HepG2 (cell line): ENCODE data around the gene TMEM129. TPM values are rescaled to one million over a fixed set of nuclear protein-coding genes. Genes with fewer than 3 reads are reported as not detected.

Source experiments
- BHLHE40 ChIP-seq: IDR thresholded peaks from 2 replicates; pipeline ENCODE4 v1.6.1; 2011; ENCODE audit warnings: low read length, improper control_type of control experiment
- CREM ChIP-seq, 2 experiments: sonication (generic) in 1 of 2; formaldehyde crosslinking in 1 of 2; IDR thresholded peaks; 2 replicates each; pipeline versions ENCODE4 v1.4.0 to v1.6.1; 2016 to 2020; ENCODE audit warnings: antibody characterized with exemption in 1 of 2, mild to moderate bottlenecking in 1 of 2, missing genetic modification reagents in 1 of 2
- ELF4 ChIP-seq: sonication (generic); formaldehyde crosslinking; IDR thresholded peaks from 2 replicates; pipeline ENCODE4 v1.5.0; 2020; ENCODE audit warnings: missing genetic modification reagents, mild to moderate bottlenecking, moderate library complexity, borderline replicate concordance
- GATAD2A ChIP-seq: IDR thresholded peaks from 2 replicates; pipeline ENCODE4 v1.6.1; 2016
- HDAC1 ChIP-seq: sonication (generic); formaldehyde crosslinking; IDR thresholded peaks from 2 replicates; pipeline ENCODE4 v1.5.1; 2020; ENCODE audit warnings: mild to moderate bottlenecking, missing genetic modification reagents
- HDAC2 ChIP-seq: sonication (generic); formaldehyde crosslinking; IDR thresholded peaks from 2 replicates; pipeline ENCODE4 v1.4.0; 2020; ENCODE audit warnings: missing genetic modification reagents
- KMT2A ChIP-seq: sonication (generic); formaldehyde crosslinking; IDR thresholded peaks from 2 replicates; pipeline ENCODE4 v1.4.0; 2020; ENCODE audit warnings: missing genetic modification reagents
- MAFK ChIP-seq, 2 experiments: IDR thresholded peaks in 1 of 2; conservative IDR thresholded peaks in 1 of 2; 2 replicates each; pipeline ENCODE4 v1.6.1; 2011; ENCODE audit warnings: improper control_type of control experiment in 2 of 2, low read length in 2 of 2
- MYC ChIP-seq: sonication (generic); formaldehyde crosslinking; IDR thresholded peaks from 2 replicates; pipeline ENCODE4 v1.9.0; 2021; ENCODE audit warnings: missing genetic modification reagents, borderline replicate concordance
- NCOA2 ChIP-seq: sonication (generic); formaldehyde crosslinking; IDR thresholded peaks from 2 replicates; pipeline ENCODE4 v1.8.0; 2022; ENCODE audit warnings: inconsistent platforms
- NCOR1 ChIP-seq: fragments of 200-600 bp; sonication (generic); IDR thresholded peaks from 2 replicates; pipeline ENCODE4 v1.7.0; 2017; ENCODE audit warnings: antibody characterized with exemption, low read length, borderline replicate concordance
- NR2F1 ChIP-seq, 2 experiments: fragments of 450-650 bp in 1 of 2; formaldehyde crosslinking in 1 of 2; IDR thresholded peaks; 2 replicates each; pipeline versions ENCODE4 v1.5.0 to v1.6.1; 2016 to 2020; ENCODE audit warnings: mild to moderate bottlenecking in 1 of 2, missing compliant biosample characterization in 1 of 2, missing genetic modification reagents in 1 of 2, moderate library complexity in 1 of 2
- PHF8 ChIP-seq: sonication (generic); formaldehyde crosslinking; IDR thresholded peaks from 2 replicates; pipeline ENCODE4 v1.5.0; 2020; ENCODE audit warnings: missing genetic modification reagents
- RARA ChIP-seq: IDR thresholded peaks from 2 replicates; pipeline ENCODE4 v1.6.1; 2016; ENCODE audit warnings: missing genetic modification reagents, missing compliant biosample characterization
- SAP130 ChIP-seq: IDR thresholded peaks from 2 replicates; pipeline ENCODE4 v1.6.1; 2016; ENCODE audit warnings: low read depth
- SMAD1 ChIP-seq: sonication (generic); formaldehyde crosslinking; IDR thresholded peaks from 2 replicates; pipeline ENCODE4 v1.4.0; 2020; ENCODE audit warnings: missing genetic modification reagents, low read depth, mild to moderate bottlenecking, borderline replicate concordance
- U2AF1 ChIP-seq: fragments of 200-400 bp; formaldehyde crosslinking; optimal IDR thresholded peaks from 2 replicates; pipeline ENCODE3; 2017; ENCODE audit warnings: mild to moderate bottlenecking, low read depth, low read length
- ZBTB7B ChIP-seq: sonication (generic); formaldehyde crosslinking; IDR thresholded peaks from 2 replicates; pipeline ENCODE4 v1.4.0; 2020; ENCODE audit warnings: missing genetic modification reagents
- ZKSCAN8 ChIP-seq: IDR thresholded peaks from 2 replicates; pipeline ENCODE4 v1.6.1; 2016; ENCODE audit warnings: borderline replicate concordance, missing genetic modification reagents, missing compliant biosample characterization
- polyA plus RNA-seq, 8 experiments: library from polyadenylated mRNA; depleted of rRNA in 3 of 8; stranded (reverse) in 7 of 8; unstranded in 1 of 8; fragments of >200 nt; fragmentation: Illumina TruSeq in 4 of 8; extraction: Trizol in 4 of 8; gene quantifications; 2 replicates each; pipeline versions ENCODE4 v1.2.1 to v1.2.3, GENCODE V29; 2011 to 2016; ENCODE audit warnings: low read depth in 4 of 8, missing spikeins in 1 of 8, mixed read lengths in 1 of 8; ENCODE audit not compliant: insufficient read depth in 1 of 8
- total RNA-seq, 5 experiments: library from RNA; depleted of rRNA; stranded (reverse); fragments of >200 nt; fragmentation: Illumina TruSeq; extraction: Trizol; gene quantifications; 2 replicates each; pipeline ENCODE4 v1.2.3, GENCODE V29; 2016; ENCODE audit warnings: low read depth in 1 of 5
- TF ChIP-seq, protein P1 (sequence below): sonication (generic); formaldehyde crosslinking; IDR thresholded peaks from 2 replicates; pipeline ENCODE4 v1.5.0; 2020; ENCODE audit warnings: mild to moderate bottlenecking, missing genetic modification reagents, borderline replicate concordance
- TF ChIP-seq, protein P2 (sequence below): IDR thresholded peaks from 2 replicates; pipeline ENCODE4 v1.6.1; 2016; ENCODE audit warnings: mild to moderate bottlenecking, missing biosample characterization, missing genetic modification reagents
- TF ChIP-seq, protein P3 (sequence below): sonication (generic); formaldehyde crosslinking; IDR thresholded peaks from 2 replicates; pipeline ENCODE4 v1.4.0; 2020; ENCODE audit warnings: mild to moderate bottlenecking, missing genetic modification reagents, borderline replicate concordance

TMEM129 gene
- total and polyA plus RNA-seq, 2 of the 13 experiments (the other 11 are each of a cell fraction or from before 2014, with no cell fraction given), result 19.0 to 25.8 TPM

DNA sequence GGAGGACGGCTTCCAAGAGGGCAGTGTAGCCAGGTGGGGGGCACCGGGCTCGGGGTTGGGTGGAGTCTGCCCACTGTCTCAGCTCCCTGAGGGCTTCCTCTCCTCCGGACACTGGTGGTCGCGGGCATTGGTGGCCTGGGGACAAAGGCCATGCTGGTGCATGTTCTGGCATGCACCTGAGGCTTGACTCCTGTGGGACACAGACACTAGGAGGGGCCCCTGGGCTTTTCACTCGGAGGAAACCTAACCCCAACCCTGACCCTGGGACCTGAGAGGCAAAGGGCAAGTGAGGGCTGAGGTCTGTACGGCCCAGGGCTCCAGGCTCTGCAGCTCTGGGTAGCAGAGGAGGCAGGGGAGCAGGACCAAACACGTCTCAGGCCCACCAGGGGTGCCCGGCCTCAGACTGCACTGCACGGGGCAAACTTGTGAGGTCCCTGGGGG, 49.7 kb upstream of the TMEM129 start (continued):
- TF ChIP-seq MYC (CRISPR knock-in tag) (peak; percentile 53; the same call in 1 of the 2 replicates), BHLHE40 (no peak), SAP130 (CRISPR knock-in tag) (0 out of 2 replicates have a peak, but pooled peaks have one; percentile 20), NCOR1 (peak; percentile 65; the same call in 1 of the 2 replicates), ZKSCAN8 (CRISPR knock-in tag) (no peak), U2AF1 (no peak), GATAD2A (peak; percentile 49; the same call in 1 of the 2 replicates), KMT2A (CRISPR knock-in tag) (0 out of 2 replicates have a peak, but pooled peaks have one; percentile 22), HDAC1 (CRISPR knock-in tag) (peak; percentile 51; the same call in 1 of the 2 replicates), NR2F1 (CRISPR knock-in tag; IDR thresholded peaks at IDR 0.05) (peak; percentile 64 to 88; a peak in 3 of 4 replicates), ZBTB7B (CRISPR knock-in tag) (peak; percentile 80), SMAD1 (CRISPR knock-in tag) (no peak), PHF8 (CRISPR knock-in tag) (0 out of 2 replicates have a peak, but pooled peaks have one; percentile 20), RARA (CRISPR knock-in tag) (peak; percentile 70), ELF4 (CRISPR knock-in tag) (no peak), MAFK (conservative IDR thresholded peaks at IDR 0.05 in 1 of 2, IDR thresholded peaks at IDR 0.05 in 1 of 2; ENCODE audit: low read length in 2 of 2) (no peak), HDAC2 (CRISPR knock-in tag) (peak; percentile 80), NCOA2 (0 out of 2 replicates have a peak, but pooled peaks have one; percentile 20), CREM (IDR thresholded peaks at IDR 0.05) (peak; percentile 20; the same call in 1 of the 2 replicates), CREM (CRISPR knock-in tag; IDR thresholded peaks at IDR 0.05) (no peak)
- TF ChIP-seq, protein P1, sequence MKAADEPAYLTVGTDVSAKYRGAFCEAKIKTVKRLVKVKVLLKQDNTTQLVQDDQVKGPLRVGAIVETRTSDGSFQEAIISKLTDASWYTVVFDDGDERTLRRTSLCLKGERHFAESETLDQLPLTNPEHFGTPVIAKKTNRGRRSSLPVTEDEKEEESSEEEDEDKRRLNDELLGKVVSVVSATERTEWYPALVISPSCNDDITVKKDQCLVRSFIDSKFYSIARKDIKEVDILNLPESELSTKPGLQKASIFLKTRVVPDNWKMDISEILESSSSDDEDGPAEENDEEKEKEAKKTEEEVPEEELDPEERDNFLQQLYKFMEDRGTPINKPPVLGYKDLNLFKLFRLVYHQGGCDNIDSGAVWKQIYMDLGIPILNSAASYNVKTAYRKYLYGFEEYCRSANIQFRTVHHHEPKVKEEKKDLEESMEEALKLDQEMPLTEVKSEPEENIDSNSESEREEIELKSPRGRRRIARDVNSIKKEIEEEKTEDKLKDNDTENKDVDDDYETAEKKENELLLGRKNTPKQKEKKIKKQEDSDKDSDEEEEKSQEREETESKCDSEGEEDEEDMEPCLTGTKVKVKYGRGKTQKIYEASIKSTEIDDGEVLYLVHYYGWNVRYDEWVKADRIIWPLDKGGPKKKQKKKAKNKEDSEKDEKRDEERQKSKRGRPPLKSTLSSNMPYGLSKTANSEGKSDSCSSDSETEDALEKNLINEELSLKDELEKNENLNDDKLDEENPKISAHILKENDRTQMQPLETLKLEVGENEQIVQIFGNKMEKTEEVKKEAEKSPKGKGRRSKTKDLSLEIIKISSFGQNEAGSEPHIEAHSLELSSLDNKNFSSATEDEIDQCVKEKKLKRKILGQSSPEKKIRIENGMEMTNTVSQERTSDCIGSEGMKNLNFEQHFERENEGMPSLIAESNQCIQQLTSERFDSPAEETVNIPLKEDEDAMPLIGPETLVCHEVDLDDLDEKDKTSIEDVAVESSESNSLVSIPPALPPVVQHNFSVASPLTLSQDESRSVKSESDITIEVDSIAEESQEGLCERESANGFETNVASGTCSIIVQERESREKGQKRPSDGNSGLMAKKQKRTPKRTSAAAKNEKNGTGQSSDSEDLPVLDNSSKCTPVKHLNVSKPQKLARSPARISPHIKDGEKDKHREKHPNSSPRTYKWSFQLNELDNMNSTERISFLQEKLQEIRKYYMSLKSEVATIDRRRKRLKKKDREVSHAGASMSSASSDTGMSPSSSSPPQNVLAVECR (CRISPR knock-in tag), result peak; percentile 48; the same call in 1 of the 2 replicates
- TF ChIP-seq, protein P2, sequence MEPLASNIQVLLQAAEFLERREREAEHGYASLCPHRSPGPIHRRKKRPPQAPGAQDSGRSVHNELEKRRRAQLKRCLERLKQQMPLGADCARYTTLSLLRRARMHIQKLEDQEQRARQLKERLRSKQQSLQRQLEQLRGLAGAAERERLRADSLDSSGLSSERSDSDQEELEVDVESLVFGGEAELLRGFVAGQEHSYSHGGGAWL (CRISPR knock-in tag), result no peak
- TF ChIP-seq, protein P3, sequence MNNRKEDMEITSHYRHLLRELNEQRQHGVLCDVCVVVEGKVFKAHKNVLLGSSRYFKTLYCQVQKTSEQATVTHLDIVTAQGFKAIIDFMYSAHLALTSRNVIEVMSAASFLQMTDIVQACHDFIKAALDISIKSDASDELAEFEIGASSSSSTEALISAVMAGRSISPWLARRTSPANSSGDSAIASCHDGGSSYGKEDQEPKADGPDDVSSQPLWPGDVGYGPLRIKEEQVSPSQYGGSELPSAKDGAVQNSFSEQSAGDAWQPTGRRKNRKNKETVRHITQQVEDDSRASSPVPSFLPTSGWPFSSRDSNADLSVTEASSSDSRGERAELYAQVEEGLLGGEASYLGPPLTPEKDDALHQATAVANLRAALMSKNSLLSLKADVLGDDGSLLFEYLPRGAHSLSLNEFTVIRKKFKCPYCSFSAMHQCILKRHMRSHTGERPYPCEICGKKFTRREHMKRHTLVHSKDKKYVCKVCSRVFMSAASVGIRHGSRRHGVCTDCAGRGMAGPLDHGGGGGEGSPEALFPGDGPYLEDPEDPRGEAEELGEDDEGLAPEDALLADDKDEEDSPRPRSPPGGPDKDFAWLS (CRISPR knock-in tag), result no peak
